Osteocyte (in vitro differentiated cells): ENCODE results near the gene DPP6. TPM values are rescaled to one million over a fixed set of nuclear protein-coding genes. Genes with fewer than 3 reads are reported as not detected.

ENCODE experiments used
- DNase-seq: peaks from one replicate; pipeline ENCODE4 v3.0.0; 2021; ENCODE audit warnings: mixed read lengths; ENCODE audit not compliant: unreplicated experiment; ENCODE audit errors: extremely low spot score
- H3K27ac Mint-ChIP-seq: one replicate; pipeline ENCODE4 v1.8.0; 2021; ENCODE audit warnings: mild to moderate bottlenecking, mixed read lengths; ENCODE audit not compliant: unreplicated experiment
- H3K27me3 Mint-ChIP-seq: one replicate; pipeline ENCODE4 v1.8.0; 2021; ENCODE audit warnings: mixed read lengths; ENCODE audit not compliant: unreplicated experiment
- H3K36me3 Mint-ChIP-seq: one replicate; pipeline ENCODE4 v1.8.0; 2021; ENCODE audit warnings: mixed read lengths; ENCODE audit not compliant: unreplicated experiment
- H3K4me1 Mint-ChIP-seq: one replicate; pipeline ENCODE4 v1.8.0; 2021; ENCODE audit warnings: mixed read lengths; ENCODE audit not compliant: unreplicated experiment
- H3K4me3 Mint-ChIP-seq: one replicate; pipeline ENCODE4 v1.8.0; 2021; ENCODE audit warnings: mild to moderate bottlenecking, moderate library complexity, mixed read lengths; ENCODE audit not compliant: unreplicated experiment
- H3K9me3 Mint-ChIP-seq: one replicate; pipeline ENCODE4 v1.8.0; 2021; ENCODE audit warnings: mixed read lengths; ENCODE audit not compliant: unreplicated experiment
- CTCF ChIP-seq: fragments of 200-600 bp; sonication (generic); IDR thresholded peaks from 2 replicates; pipeline ENCODE4 v1.5.0; 2021; ENCODE audit warnings: antibody characterized with exemption, mild to moderate bottlenecking, moderate library complexity
- total RNA-seq: library from RNA; stranded (reverse); gene quantifications from 2 replicates; pipeline ENCODE4 v1.2.1, GENCODE V29; 2021

Gene DPP6
- total RNA-seq, 1 donor from 2014 or later = not detected

GRCh38 chr7:154394804-154395203 is 342.6 kb downstream of the DPP6 start:
- Mint-ChIP-seq H3K9me3 (peaks cover 80% of the 10 kb centered on the region), H3K4me1 (no peaks in the 10 kb centered on the region), H3K36me3 (no peaks in the 10 kb centered on the region), H3K27me3 (no peaks in the 10 kb centered on the region), H3K27ac (no peak overlapping the region), H3K4me3 (no peak overlapping the region)
- DNase-seq = no peak
- no peak for TF ChIP-seq CTCF

GRCh38 chr7:154406312-154406711 is 354.1 kb downstream of the DPP6 start:
- H3K27me3 Mint-ChIP-seq = no peaks in the 10 kb centered on the region
- H3K4me1 Mint-ChIP-seq = no peaks in the 10 kb centered on the region
- H3K36me3 Mint-ChIP-seq = no peaks in the 10 kb centered on the region
- no peak for TF ChIP-seq CTCF
- H3K4me3 Mint-ChIP-seq = no peak overlapping the region
- no peak overlapping the region for H3K27ac Mint-ChIP-seq
- peaks cover 36% of the 10 kb centered on the region for H3K9me3 Mint-ChIP-seq
- DNase-seq = no peak

- Mint-ChIP-seq H3K27ac (no peak overlapping the region), H3K27me3 (no peaks in the 10 kb centered on the region), H3K36me3 (no peaks in the 10 kb centered on the region), H3K9me3 (peaks cover 57% of the 10 kb centered on the region), H3K4me3 (no peak overlapping the region), H3K4me1 (no peaks in the 10 kb centered on the region)
- no peak for DNase-seq
- TF ChIP-seq CTCF = no peak
These were observed 357.6 kb downstream of the DPP6 start for GRCh38 chr7:154409703-154410311.

- H3K36me3 Mint-ChIP-seq = no peaks in the 10 kb centered on the region
- H3K27me3 Mint-ChIP-seq = no peaks in the 10 kb centered on the region
- no peaks in the 10 kb centered on the region for H3K4me1 Mint-ChIP-seq
- DNase-seq = no peak
- no peak overlapping the region for H3K27ac Mint-ChIP-seq
- no peak for TF ChIP-seq CTCF
- H3K4me3 Mint-ChIP-seq = no peak overlapping the region
- peaks cover 60% of the 10 kb centered on the region for H3K9me3 Mint-ChIP-seq
These were observed 359.9 kb downstream of the DPP6 start for GRCh38 chr7:154412105-154412504.

- H3K36me3 Mint-ChIP-seq = no peaks in the 10 kb centered on the region
- no peak overlapping the region for H3K4me3 Mint-ChIP-seq
- H3K27ac Mint-ChIP-seq = no peak overlapping the region
- H3K27me3 Mint-ChIP-seq = no peaks in the 10 kb centered on the region
- no peak for TF ChIP-seq CTCF
- H3K4me1 Mint-ChIP-seq = no peaks in the 10 kb centered on the region
- H3K9me3 Mint-ChIP-seq = peaks cover 60% of the 10 kb centered on the region
- DNase-seq = no peak
These were observed 363.7 kb downstream of the DPP6 start for GRCh38 chr7:154415709-154416399.
